Occipital lobe (tissue), 2 donors: ENCODE measurements around the gene CYLC1. TPM values are rescaled to one million over a fixed set of nuclear protein-coding genes. Genes with fewer than 3 reads are reported as not detected.

Experiments used
- DNase-seq: peaks from one replicate; lab custom pipeline; 2025; lab: John Stamatoyannopoulos, UW
- total RNA-seq: library from RNA; depleted of rRNA; stranded (reverse); fragments of >200 nt; gene quantifications from one replicate; pipeline ENCODE4 v1.2.3, GENCODE V29; 2014

CYLC1 gene
- total RNA-seq, result 0.31 TPM

- no peak for DNase-seq
Observed at GRCh38 chrX:83860846-83861245, at the start of gene CYLC1. TSS of gene CYLC1 (plus strand) at chrX:83861146. CDS start at chrX:83861183, 37 bp downstream.

- no peak for DNase-seq
Observed at GRCh38 chrX:83819304-83819703, 41.6 kb upstream of the CYLC1 start.

- no peak for DNase-seq
Observed at GRCh38 chrX:83829874-83830273, 31.1 kb upstream of the CYLC1 start.

- DNase-seq, result no peak
Observed at GRCh38 chrX:83845397-83845796, 15.5 kb upstream of the CYLC1 start.

- no peak for DNase-seq
Observed at GRCh38 chrX:83847339-83847738, 13.6 kb upstream of the CYLC1 start.

DNA sequence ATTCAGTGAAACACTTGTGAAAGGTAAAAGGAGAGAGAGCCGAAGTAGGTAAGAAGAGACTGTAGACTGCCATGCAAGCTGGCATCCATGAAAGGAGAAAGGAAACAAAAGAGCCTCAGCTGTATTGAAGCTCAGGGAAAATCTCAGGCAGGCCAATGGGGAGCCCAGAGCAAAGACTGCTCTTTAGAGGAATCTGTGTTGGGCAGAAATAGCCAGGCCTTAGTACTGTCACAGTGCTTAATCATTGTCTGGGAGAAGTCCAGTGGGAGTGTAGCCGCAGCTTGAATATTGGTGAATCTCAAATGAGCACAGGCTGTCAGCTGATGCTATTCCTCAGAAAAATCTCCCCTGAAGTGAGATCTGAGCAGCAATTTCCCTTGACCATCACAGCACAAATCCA, 27.6 kb downstream of the CYLC1 start:
- no peak for DNase-seq

DNA sequence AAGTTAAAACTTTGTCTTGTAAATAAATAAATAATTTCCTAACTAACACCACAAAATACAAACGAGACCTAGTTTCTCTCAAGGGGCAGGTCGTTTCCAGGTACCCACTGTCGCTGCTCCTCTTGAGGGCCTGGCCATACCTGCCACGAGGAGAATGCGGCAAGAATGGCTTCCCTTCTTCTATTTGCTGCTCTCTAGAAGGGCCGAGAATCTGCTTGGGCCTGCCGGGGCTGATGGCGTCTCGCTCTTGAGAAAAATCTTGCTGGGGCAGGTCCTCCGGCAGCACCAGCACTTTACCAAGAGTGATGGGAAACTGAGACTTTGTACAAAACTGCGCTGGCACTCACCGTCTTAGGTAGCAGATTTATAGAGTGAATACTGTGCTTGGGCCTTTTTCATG, 31.5 kb downstream of the CYLC1 start:
- no peak for DNase-seq

GRCh38 chrX:83906921-83907320, 46.0 kb downstream of the CYLC1 start:
- no peak for DNase-seq

DNA sequence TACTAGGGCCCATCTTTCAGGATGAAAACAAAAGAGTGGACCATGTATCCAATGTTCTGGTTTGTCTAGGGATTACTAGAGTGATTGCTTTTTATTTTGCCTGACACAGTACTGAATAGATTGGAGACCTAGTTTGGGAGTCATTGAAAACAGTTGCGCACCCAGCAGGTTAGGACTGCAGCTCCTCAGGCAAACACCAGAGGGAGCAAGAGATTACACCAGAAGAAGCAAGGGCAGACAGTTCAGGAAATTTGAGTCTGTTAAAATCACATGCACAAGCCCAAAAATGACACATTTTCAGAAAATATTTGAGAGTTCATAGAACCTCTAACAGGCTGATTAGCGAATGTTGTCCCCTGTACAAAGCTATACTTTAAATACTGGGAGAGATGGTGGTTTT, 55.6 kb downstream of the CYLC1 start:
- no peak for DNase-seq

DNA sequence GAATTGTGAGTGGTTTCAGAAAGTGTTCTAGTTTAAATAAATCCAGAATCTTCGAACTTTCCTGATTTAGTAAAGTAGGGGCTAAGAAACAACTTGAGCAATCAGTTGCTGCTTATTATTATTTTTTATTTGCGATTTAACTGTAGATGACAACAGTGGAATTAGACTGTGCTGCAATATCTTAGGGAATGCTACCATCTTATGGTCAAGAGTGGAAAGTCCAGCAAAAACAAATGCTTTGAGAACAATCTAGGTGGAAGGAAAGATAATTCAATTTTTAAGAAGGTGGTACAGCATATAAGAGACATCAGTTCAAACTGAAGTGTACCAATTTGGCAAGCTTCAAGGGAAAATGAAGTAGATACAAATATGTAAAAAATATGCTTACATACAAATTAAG, 73.3 kb downstream of the CYLC1 start:
- DNase-seq, result no peak
